ENCODE measurements around the gene TADA3. TPM values are rescaled to one million over a fixed set of nuclear protein-coding genes. Genes with fewer than 3 reads are reported as not detected.

Gene TADA3
- total and polyA plus RNA-seq, 9 of the 15 experiments (the other 6 are each of a cell fraction or from before 2014, with no cell fraction given), result 4.1 to 110 (median 74.8) TPM

DNA sequence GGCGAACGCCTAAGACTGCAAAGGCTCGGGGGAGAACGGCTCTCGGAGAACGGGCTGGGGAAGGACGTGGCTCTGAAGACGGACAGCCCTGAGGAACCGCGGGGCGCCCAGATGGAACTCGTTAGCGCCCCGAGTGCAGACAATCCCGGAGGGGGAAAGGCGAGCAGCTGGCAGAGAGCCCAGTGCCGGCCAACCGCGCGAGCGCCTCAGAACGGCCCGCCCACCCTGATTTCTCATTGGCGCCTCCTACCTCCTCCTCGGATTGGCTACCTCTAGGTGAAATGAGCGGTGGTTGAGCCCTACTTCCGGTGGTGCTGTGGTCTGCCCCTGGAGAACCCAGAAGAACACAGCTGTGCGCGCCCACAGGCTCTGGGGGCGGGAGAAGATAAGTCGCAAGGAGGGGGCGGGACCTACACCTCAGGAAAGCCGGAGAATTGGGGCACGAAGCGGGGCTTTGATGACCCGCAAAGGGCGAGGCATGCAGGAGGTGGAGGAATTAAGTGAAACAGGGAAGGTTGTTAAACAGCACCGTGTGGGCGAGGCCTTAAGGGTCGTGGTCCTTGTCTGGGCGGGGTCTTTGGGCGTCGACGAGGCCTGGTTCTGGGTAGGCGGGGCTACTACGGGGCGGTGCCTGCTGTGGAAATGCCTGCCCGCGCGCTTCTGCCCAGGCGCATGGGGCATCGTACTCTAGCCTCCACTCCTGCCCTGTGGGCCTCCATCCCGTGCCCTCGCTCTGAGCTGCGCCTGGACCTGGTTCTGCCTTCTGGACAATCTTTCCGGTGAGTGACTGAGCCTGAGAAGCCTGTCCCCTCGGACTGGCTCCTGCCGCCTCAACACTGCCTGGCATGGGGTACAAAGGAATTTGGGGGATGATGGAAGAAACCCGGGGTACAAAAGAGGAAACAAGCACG lies 42.4 kb downstream of the TADA3 start, which contains the start of gene OGG1 (continued):
- TF ChIP-seq GTF3C2 (IDR thresholded peaks at IDR 0.05; ENCODE audit: borderline replicate concordance, extremely low read depth, insufficient read length), result no peak
- no peak for TF ChIP-seq GATAD2B (IDR thresholded peaks at IDR 0.05; ENCODE audit: borderline replicate concordance)
- no peak for TF ChIP-seq ZNF780A (CRISPR knock-in tag; IDR thresholded peaks at IDR 0.05)
- no peak for TF ChIP-seq CGGBP1 (CRISPR knock-in tag; IDR thresholded peaks at IDR 0.05)
- no peak for TF ChIP-seq ZSCAN32 (CRISPR knock-in tag; IDR thresholded peaks at IDR 0.05)
- no peak for TF ChIP-seq HMG20B (CRISPR knock-in tag; IDR thresholded peaks at IDR 0.05)
- TF ChIP-seq OTX1 (CRISPR knock-in tag; IDR thresholded peaks at IDR 0.05), result 0 out of 2 replicates have a peak, but pooled peaks have one; percentile 14
- TF ChIP-seq ZNF583 (CRISPR knock-in tag; IDR thresholded peaks at IDR 0.05), result no peak
- TF ChIP-seq, protein P1, sequence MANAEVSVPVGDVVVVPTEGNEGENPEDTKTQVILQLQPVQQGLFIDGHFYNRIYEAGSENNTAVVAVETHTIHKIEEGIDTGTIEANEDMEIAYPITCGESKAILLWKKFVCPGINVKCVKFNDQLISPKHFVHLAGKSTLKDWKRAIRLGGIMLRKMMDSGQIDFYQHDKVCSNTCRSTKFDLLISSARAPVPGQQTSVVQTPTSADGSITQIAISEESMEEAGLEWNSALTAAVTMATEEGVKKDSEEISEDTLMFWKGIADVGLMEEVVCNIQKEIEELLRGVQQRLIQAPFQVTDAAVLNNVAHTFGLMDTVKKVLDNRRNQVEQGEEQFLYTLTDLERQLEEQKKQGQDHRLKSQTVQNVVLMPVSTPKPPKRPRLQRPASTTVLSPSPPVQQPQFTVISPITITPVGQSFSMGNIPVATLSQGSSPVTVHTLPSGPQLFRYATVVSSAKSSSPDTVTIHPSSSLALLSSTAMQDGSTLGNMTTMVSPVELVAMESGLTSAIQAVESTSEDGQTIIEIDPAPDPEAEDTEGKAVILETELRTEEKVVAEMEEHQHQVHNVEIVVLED (CRISPR knock-in tag; IDR thresholded peaks at IDR 0.05), result no peak
- TF ChIP-seq CCNT2 (IDR thresholded peaks at IDR 0.05; ENCODE audit: borderline replicate concordance, extremely low read depth, insufficient read length, low read depth, low read length), result peak; percentile 58
- no peak for TF ChIP-seq KHSRP (IDR thresholded peaks at IDR 0.05)
- TF ChIP-seq ZNF511 (CRISPR knock-in tag; IDR thresholded peaks at IDR 0.05), result no peak; the same call in 1 of the 2 replicates
- TF ChIP-seq NFYB (IDR thresholded peaks at IDR 0.05; ENCODE audit: extremely low read depth, insufficient read length), result peak; percentile 88
- no peak for TF ChIP-seq PCBP2 (IDR thresholded peaks at IDR 0.05; ENCODE audit: low read depth, low read length, poor library complexity, severe bottlenecking)
- no peak for TF ChIP-seq ZNF764 (CRISPR knock-in tag; IDR thresholded peaks at IDR 0.05; ENCODE audit: low read depth)
- no peak for TF ChIP-seq ZNF551 (CRISPR knock-in tag; IDR thresholded peaks at IDR 0.05)

Measured in K562 (cell line).